Left forelimb (tissue), 1 donor: ENCODE data around the gene SLC16A9.

ENCODE experiments used
- DNase-seq: peaks from one replicate; pipeline ENCODE4 v3.0.0-alpha.2; 2018; ENCODE audit warnings: low spot score

SLC16A9 gene

DNA sequence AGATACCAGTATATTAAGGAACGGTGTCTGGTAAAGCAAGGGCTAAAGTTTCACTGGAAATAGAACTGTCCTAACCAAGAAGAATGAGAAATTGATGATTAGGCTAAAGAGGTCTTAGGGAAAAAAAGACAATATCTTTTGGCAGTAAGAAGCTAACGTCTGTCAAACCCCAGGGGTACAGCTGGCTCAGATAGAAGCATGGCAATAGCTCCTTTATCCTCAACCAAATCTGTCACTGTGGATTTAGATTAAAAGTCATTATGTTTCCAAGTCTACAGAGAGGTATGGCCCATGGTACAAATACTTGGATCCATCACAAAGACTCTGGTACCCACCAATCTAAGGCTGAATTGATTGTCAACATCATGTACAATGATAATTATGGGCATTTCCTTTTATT lies 8.6 kb upstream of the SLC16A9 start:
- no peak for DNase-seq

DNA sequence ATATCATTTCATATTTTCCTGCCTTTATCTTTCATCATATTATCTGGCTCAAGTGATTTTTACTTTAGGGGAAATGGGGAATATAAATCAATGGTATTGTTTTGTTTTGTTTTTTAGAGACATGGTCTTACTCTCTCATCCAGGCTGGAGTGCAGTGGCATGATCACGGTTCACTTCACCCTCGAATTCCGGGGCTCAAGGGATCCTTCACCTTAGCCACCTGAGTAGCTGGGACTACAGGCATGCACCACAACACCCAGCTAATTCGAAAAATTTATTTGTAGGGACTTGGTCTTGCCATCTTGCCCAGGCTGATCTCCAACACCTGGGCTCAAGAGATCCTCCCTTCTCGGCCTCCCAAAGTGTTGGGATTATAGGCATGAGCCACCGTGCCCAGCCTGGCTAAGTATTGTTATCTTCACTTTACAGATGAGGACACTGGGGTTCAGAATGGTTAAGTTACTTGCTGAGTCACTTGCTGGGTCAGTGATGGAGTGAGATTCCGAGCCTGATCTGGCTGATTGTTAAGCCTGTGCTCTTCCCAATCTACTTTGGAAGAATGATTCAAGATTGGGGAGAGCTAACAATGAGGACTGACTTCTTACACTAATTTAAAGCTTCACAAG lies 3.7 kb upstream of the SLC16A9 start:
- no peak for DNase-seq

DNA sequence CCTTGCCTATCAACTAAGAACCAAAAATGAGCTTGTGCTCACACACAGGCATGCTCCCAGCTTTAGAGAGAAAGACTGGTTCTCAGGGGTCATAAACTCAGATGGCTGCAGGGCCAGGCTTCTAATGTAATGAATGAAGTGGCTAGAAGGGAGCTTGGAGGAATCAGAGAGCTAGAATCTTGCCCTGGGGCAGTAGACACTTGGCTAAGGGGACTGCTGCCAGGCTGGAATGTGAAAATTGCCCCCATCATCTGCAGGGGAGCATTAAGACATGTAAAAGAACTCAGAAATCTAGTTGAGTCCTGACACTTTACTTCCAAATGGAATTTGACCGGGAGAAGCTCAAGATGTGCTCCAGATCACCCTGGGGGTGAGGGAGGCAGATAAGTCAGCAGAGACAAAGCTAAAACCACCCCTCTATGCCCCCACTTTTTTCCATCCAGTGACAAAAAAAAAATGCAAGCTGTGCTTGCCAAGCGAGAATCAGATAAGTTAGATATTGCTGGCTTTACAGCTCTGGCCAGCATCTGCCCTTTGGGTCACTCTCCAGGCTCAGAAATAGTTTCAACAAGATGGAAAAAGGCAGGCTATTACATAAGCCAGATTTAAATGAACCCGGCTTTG lies 2.3 kb upstream of the SLC16A9 start:
- DNase-seq, result no peak

DNA sequence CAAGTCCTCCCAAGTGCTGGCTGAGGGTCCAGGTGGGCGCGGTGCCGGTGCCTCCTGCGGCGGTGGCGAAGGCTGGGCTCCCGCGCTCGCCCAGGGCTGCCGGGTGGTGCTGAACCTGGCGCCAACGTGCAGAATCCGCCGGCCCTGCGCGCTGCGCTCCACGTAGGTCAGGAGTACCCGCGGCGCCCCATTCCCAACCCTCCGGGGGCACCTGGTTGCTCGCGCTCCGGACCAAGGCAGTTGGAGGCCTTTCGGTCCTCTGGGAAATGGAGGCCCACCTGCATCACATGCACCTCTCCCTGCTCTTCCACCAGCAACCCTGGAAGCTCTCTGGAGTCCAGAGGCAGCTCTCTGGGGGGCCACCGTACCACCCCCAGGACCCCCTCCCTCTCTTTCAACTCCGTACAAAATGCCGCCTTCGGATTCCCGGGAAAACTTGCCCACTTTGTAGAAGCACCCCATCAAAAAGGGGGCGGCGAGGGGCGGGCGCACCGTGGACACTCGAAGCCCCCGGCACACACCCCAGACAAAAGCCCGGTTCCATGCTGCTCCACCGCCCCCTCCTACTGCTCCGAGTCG lies 745 bp downstream of the SLC16A9 start:
- no peak for DNase-seq

DNA sequence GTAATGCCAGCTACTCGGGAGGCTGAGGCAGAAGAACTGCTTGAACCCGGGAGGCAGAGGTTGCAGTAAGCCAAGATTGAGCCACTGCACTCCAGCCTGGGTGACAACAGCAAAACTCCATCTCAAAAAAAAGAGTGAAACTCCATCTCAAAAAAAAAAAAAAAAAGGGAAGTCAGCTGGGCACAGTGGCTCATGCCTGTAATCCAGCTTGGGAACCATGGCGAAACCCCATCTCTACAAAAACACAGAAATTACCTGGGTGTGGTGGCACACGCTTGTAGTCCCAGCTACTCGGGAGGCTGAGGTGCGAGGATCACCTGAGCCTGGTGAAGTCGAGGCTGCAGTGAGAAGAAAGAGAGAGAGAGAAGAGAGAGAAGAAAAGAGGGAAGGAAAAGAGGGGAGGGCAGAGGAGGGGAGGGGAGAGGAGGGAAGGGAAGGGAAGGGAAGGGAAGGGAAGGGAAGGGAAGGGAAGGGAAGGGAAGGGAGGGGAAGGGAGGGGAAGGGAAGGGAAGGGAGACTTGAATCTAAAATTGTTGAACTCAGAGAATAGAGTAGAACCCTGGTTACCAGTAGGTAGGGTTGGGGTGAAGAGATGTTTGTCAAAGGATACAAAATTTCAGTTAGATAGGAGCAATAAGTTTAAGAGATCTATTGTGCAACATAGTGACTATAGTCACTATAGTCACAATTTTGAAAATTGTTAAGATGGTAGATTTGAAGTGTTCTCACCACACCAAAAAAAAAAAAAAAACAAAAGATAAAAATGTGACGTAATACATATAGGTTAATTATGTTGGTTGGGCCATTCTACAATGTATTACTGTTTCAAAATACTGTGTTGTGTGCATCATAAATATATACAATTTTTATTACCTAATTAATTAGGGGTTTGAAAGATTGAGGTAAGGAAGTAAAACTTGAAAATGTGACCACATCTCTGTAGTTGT lies 2.5 kb downstream of the SLC16A9 start:
- DNase-seq, result no peak

DNA sequence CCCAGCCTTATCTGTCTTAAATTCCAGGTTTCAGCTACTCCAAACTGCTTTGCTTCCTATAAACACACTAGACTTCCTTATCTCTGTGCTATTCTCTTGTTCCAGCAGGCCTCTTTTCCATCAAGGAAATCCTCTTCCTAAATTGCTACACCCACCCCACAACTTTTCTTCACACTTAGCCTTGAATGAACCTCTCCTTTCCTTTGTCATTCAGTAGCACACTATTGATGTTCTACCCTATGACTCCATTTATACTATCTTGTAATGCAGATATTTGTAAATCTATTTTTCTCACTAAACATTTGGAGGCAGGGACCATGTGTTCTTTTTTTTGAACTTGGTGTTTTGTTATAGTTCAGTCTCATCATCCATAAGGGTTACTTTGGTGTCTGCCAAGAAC lies 3.7 kb downstream of the SLC16A9 start:
- no peak for DNase-seq

DNA sequence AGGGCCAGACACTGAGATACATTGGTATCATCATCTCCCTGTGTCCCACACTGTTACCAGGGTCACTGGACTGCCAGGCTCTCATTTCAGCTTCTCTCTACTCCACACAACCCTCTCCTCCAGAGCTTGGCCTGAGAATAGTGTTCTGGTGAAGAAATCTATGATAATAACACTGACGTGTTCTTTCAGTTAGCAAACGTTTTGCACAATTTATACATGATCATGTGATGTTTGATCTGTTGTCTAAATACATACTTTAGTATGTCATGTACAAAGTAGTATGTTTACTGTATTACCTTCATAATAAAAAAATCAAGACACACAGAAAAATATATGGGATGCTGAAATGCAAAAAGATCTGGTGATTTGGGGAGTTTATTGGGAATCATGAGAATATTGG lies 5.0 kb downstream of the SLC16A9 start:
- no peak for DNase-seq

DNA sequence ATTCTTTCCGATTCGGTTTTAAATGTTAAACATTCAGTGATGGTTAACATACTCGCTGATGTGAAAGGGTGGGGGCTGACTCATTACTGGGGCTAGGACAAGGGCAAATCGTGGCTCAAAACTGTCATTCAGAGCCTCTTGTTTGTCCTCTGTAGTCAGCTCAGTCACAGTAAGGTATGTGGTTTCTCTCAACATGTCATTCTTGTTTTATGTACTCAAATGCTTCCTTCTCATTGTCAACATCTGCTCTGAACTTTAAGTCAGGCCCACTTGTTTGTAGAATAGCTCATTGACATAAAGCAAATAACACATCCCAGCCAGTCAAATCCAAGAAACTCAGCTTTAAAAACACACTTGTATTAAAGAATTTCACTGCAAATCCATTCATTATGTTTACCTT lies 7.3 kb downstream of the SLC16A9 start:
- no peak for DNase-seq

DNA sequence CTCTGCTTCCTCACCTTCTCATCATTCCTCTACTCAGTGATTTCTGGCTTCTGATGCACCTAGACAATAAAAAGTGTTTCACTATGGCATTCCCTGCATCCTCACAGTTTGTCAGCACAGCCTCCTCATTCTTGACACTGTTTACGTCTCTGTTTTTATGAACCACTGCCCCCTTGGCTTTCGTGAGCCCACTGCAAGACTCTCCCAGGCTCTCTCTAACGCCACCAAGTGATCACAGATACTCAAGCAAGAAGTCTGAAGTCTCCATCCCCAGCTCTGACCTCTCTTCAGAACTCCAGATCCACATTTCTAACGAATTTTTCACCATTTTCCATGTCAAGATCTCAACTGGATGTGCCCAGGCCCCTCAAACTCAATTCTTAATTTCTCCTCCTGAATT lies 8.9 kb downstream of the SLC16A9 start:
- DNase-seq, result no peak

DNA sequence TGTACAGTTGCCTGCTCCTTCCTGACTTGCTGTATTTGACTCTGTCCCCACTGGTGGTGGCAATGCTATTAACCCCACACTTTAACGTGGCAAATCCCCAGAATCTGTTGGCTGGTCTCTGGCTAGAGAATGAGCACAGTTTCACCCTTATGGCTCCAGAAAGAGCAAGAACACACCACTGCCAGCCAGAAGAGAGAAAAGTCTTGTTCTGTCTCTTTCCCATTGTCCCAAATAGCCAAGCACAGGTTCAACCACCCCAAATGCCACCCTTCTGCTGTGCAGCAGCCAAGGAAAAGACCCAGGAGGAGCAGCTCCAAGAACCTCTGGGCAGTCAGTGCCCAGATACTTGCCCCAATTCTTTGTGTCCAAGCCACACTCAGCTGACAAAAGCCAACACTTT lies 11.3 kb downstream of the SLC16A9 start:
- no peak for DNase-seq

DNA sequence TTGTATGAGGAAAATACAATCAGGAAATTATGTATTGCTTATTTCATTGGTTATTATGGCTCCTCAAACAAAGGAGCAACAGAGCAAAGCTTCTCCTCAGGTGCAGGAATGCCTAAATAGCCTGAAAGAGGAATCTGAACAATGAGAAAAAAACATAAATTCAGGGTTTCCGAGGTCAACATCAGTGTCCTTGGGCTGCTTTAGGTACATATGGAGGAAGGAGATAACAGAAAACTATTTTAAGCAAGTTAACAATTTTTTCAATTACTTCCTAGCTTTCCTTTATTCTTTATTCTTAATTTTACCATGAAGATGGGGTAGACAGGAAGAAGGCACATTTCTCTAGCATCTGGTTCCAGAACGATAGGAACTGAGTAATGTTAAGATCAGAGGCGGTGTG lies 14.0 kb downstream of the SLC16A9 start:
- no peak for DNase-seq

DNA sequence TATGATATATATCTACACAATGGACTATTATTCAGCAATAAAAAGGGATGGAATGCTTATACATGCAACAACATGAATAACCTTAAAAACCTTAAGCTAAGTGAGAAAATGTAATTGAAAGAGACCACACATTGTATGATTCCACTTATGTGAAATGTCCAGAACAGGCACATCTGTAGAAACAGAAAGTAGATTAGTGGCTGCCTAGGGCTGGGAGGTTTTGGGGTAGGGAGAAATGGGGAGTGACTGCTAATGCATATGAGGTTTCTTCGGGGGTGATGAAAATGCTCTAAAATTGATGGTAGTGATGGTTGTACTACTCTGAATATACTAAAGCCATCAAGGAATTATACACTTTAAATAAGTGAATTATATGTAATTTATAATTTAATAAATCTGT lies 14.7 kb downstream of the SLC16A9 start:
- no peak for DNase-seq

DNA sequence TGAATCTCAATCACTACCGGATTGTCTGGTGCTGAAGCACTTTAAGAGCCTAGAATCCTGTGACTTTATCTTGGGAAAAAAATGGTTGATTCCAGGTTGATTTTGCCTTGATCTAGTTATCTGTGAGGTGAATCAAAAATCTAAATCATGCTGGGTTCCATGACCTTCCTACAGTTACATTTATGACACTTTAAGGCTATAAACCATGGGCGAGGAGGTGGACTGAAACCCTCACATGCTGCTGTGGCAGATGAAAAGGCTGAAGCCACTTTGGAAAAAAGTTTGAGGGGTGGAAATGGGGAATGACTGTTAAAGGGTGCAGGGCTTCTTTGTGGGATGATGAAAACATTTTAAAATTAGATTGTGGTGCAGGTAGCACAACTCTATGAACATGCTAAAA lies 17.5 kb downstream of the SLC16A9 start:
- DNase-seq, result no peak

DNA sequence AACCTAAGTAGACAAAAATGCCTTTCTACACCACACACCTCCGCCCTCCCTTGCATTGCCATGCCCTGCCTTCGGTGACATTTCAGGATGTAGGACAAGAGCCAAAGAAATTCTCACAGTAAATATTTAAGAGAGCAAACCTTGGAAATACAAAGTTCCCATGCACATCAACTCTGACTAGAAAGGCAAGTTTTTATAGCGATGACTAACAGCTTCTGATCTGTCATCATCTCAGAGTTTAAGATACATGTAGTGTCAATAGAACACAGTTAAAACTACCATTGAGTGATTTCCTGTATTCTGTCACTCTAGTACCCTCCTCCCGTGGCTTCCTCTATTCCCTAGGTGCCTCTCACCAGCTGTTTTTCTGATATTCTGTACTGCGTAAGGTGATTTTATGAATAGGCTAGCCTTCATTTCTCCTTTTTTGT lies 20.7 kb downstream of the SLC16A9 start:
- DNase-seq, result no peak

DNA sequence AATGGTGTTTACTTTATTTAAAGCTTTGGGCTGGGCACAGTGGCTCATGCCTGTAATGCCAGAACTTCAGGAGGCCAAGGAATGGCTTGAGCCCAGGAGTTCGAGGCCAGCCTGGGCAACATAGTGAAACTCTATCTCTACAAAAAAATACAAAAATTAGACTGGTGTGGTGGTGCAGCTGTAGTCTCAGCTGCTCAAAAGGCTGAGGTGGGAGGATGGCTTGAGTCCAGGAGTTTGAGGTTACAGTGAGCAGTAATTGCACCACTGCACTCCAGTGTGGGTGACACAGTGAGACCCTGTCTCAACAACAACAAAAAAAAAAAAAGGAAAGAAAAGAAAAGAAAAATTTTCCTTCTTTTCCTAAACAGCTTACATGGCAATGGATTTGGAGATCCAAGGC lies 22.0 kb downstream of the SLC16A9 start:
- no peak for DNase-seq

DNA sequence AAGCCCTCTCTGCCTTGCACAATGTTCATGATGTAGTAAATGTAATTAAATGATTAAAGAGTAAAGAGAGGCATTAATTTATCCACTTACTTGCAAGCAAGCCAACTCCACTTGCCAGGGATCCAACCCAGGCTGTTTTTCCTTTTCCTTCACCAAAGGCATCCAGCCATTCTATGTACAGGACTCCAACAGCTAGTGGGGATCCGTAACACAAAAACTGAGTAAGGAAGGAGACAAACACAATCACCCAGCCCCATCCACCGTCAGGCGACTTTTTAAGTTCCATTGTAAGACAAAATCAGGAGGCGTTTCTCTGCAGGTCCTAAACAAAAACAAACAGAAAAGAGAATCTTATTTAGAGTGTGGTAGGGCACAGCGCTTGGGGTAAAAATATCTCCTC lies 25.6 kb downstream of the SLC16A9 start:
- no peak for DNase-seq

DNA sequence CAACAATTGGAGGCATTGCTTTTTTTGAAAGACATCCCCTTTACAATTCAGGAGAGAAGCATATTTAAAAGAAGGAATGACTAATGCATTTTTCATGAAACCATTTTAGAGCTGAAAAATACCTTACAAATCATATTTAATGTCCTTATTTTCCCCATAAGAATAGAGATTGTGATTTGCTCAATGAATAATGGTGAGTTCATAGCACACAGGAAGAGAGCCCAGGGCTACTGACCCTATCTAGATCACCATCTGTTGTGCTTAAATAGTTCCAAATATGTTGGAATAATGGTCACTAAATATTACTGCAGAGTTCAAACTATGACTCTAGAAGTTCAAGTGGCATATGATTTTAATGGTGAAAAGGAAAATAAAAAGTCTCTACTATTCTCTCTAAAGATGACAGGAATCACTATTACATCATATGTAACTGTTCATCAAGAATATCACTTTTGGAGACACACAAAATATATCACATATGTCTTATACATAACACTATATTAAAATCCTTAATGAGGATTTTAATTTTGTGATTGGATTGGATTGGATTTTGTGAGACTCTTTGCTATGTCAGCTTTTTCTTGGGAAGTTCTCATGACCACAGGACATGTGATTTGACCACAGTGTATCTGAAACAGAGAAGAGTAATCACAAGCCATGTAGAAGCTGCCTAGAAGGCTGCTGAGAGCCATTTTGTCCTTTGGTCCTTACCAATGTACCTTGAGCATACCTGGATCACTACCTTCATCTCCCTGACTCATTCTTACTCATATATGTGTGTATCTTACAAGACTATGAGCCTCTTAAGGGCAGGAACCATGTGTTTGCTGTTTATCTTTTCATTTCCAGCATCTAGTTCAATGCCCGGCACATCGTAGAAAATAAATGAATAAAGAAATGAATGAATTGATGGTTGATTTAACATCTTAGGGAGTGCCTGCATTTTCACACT lies 26.4 kb downstream of the SLC16A9 start:
- DNase-seq, result no peak

DNA sequence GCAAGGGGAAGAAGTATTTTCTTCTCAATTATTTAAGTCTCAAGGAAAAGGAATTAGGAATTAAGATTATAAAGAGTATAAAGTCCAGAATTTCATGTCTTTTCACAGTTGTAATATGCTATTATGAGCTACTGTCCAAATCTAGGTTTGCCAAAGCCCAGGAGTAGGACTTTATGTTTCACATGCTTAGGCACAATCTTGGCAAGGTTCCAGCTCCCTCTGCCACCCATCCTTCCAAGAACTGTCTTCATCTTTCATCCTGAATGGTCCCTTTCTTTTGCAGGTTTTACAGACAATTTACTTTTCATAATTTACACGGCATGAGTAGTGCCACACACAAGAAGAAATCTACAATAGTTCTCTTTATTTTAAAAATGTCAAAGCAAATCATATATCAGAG lies 29.5 kb downstream of the SLC16A9 start:
- no peak for DNase-seq

DNA sequence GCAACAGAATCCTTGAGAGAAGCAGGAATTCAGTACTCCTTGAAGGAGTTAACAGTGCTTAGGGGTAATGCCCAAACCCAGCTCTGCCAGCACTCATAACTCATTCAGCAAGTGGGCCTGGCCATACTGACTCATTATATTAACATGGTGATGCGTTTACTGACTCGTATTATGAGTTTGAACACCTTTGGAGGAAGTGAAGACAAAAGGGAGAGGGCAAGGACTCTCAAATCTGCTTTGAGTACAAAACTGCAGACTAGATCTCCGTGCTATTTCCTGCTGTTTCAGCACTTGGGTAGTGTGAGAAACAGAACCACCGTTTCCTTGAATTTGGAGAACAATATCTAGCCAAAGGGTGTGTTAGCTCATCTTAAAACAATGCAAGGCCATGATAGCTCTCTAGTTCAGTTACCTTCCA lies 30.8 kb downstream of the SLC16A9 start:
- no peak for DNase-seq

DNA sequence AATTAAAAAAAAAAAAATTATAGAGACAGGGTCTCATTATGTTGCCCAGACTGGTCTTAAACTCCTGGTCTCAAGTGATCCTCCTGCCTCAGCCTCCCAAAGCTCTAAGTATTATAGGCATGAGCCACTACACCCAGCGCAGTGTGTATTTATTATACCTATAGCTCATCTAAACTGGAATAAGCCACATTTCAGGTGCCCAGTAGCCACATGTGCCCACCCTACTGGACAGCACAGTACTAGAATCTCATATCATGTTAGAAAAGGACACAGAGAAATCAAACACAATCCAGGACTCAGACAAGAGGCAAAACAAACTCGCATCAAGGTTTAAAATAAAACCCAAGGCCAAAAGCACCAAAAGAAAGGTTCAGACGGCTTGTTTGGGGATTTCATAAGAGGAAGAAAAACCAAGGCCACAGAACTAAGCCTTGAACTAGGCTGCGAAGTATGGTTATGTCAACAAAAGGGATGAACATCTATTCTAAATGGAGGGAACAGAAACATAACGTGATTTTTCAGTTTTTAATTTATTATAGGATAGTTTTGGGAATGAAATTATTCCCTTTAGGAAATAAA lies 32.3 kb downstream of the SLC16A9 start:
- no peak for DNase-seq

DNA sequence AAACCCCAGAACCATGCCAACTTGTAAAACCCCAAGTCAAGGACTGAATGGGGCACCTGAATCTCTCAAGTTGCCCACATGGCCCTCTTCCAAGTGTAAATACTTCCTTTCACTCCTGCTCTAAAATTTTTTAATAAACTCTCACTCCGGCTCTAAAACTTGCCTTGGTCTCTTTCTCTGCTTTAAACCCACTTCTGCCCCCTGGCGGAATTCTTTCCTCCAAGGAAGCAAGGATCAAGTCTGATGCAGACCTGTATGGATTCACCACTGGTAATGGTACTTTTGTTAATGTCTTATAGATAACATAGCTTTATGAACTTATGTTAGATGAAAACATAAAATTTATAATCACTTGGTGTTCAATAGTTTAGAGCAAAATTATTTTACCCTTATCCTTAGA lies 33.8 kb downstream of the SLC16A9 start:
- no peak for DNase-seq
